Loucy (cell line): ENCODE results near the gene PODXL.

Experiments used
- H2AFZ ChIP-seq: fragments of 200-600 bp; sonication (generic); 2 replicates; pipeline ENCODE4 v1.6.0; 2016; ENCODE audit warnings: antibody characterized with exemption, mild to moderate bottlenecking, low read length, moderate library complexity
- H3F3A ChIP-seq: fragments of 200-600 bp; 2 replicates; pipeline ENCODE4 v1.6.0; 2016; ENCODE audit warnings: antibody characterized with exemption, low read depth, mild to moderate bottlenecking
- H3K27me3 ChIP-seq: fragments of 200-600 bp; sonication (generic); 2 replicates; pipeline ENCODE4 v1.6.1; 2014; ENCODE audit warnings: low read length, mild to moderate bottlenecking; ENCODE audit not compliant: insufficient read depth, poor library complexity, severe bottlenecking
- H3K36me3 ChIP-seq: fragments of 200-600 bp; sonication (generic); 2 replicates; pipeline ENCODE4 v1.6.1; 2016; ENCODE audit warnings: low read length; ENCODE audit not compliant: insufficient read depth
- H3K4me1 ChIP-seq: fragments of 200-600 bp; sonication (generic); 2 replicates; pipeline ENCODE4 v1.5.1; 2014; ENCODE audit warnings: low read length, mild to moderate bottlenecking; ENCODE audit not compliant: insufficient read depth, poor library complexity, severe bottlenecking
- H3K4me2 ChIP-seq: fragments of 200-600 bp; sonication (generic); 2 replicates; pipeline ENCODE4 v1.6.0; 2014; ENCODE audit warnings: antibody characterized with exemption, low read length, low read depth, mild to moderate bottlenecking; ENCODE audit not compliant: poor library complexity, severe bottlenecking
- H3K4me3 ChIP-seq: fragments of 200-600 bp; sonication (generic); 2 replicates; pipeline ENCODE4 v1.5.1; 2014; ENCODE audit warnings: low read length, mild to moderate bottlenecking, mixed read lengths; ENCODE audit not compliant: poor library complexity, severe bottlenecking
- H3K79me2 ChIP-seq: fragments of 200-600 bp; sonication (generic); 2 replicates; pipeline ENCODE4 v1.6.1; 2014; ENCODE audit warnings: low read length; ENCODE audit not compliant: insufficient read depth
- H3K9ac ChIP-seq: fragments of 200-600 bp; sonication (generic); 2 replicates; pipeline ENCODE4 v1.6.0; 2014; ENCODE audit warnings: mild to moderate bottlenecking, low read depth, low read length, moderate library complexity; ENCODE audit not compliant: poor library complexity, severe bottlenecking
- H3K9me2 ChIP-seq: fragments of 200-600 bp; sonication (generic); replicated peaks from 2 replicates; pipeline ENCODE4 v1.6.1; 2016; ENCODE audit warnings: low read depth, low read length, mixed read lengths
- H3K9me3 ChIP-seq: fragments of 200-600 bp; sonication (generic); 2 replicates; pipeline ENCODE4 v1.6.1; 2014; ENCODE audit warnings: mild to moderate bottlenecking, antibody characterized with exemption, low read length, low read depth; ENCODE audit not compliant: insufficient read depth
- H4K20me1 ChIP-seq: fragments of 200-600 bp; sonication (generic); 2 replicates; pipeline ENCODE4 v1.6.0; 2014; ENCODE audit warnings: antibody characterized with exemption, low read length, mild to moderate bottlenecking; ENCODE audit not compliant: insufficient read depth, poor library complexity, severe bottlenecking
- EZH2phosphoT487 ChIP-seq: fragments of 200-600 bp; IDR thresholded peaks from 2 replicates; pipeline ENCODE4 v1.6.1; 2018; ENCODE audit warnings: antibody characterized with exemption, mild to moderate bottlenecking, moderate library complexity, borderline replicate concordance
- TF ChIP-seq, protein P1 (sequence below): fragments of 200-600 bp; sonication (generic); conservative IDR thresholded peaks from 2 replicates; pipeline ENCODE4 v1.5.1; 2014; ENCODE audit warnings: mild to moderate bottlenecking, antibody characterized with exemption, low read length

Gene PODXL

DNA sequence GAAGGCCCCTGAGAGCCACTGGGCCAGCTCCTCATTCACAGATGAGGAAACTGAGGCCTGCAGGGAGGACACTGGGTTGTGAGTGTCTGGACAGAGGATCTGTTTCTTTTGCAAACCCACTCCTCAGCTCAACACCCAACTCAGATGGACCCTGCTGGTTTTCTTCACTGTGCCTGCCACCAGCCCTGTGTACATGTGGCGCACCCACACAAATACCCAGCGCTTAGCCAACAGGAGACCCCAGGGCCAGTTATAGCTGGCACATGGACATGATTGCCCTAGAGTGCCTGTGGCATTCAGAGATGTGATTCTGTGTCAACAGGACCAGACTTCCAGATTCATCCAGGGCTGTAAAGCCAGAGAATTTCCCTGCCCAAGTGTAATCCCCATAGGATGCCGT lies 12.4 kb downstream of the PODXL start:
- TF ChIP-seq, protein P1, sequence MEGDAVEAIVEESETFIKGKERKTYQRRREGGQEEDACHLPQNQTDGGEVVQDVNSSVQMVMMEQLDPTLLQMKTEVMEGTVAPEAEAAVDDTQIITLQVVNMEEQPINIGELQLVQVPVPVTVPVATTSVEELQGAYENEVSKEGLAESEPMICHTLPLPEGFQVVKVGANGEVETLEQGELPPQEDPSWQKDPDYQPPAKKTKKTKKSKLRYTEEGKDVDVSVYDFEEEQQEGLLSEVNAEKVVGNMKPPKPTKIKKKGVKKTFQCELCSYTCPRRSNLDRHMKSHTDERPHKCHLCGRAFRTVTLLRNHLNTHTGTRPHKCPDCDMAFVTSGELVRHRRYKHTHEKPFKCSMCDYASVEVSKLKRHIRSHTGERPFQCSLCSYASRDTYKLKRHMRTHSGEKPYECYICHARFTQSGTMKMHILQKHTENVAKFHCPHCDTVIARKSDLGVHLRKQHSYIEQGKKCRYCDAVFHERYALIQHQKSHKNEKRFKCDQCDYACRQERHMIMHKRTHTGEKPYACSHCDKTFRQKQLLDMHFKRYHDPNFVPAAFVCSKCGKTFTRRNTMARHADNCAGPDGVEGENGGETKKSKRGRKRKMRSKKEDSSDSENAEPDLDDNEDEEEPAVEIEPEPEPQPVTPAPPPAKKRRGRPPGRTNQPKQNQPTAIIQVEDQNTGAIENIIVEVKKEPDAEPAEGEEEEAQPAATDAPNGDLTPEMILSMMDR, result no peak
- no peak for TF ChIP-seq EZH2phosphoT487
- Histone ChIP-seq H3K4me3 (no peak overlapping the region), H3K9me2 (no peaks in the 10 kb centered on the region), H4K20me1 (no peaks in the 10 kb centered on the region), H3K36me3 (no peaks in the 10 kb centered on the region), H3K4me2 (no peak overlapping the region), H2AFZ (no peak overlapping the region), H3F3A (no peaks in the 10 kb centered on the region), H3K27me3 (no peaks in the 10 kb centered on the region), H3K79me2 (no peaks in the 10 kb centered on the region), H3K9ac (no peak overlapping the region), H3K9me3 (no peaks in the 10 kb centered on the region), H3K4me1 (peaks cover 10% of the 10 kb centered on the region)

DNA sequence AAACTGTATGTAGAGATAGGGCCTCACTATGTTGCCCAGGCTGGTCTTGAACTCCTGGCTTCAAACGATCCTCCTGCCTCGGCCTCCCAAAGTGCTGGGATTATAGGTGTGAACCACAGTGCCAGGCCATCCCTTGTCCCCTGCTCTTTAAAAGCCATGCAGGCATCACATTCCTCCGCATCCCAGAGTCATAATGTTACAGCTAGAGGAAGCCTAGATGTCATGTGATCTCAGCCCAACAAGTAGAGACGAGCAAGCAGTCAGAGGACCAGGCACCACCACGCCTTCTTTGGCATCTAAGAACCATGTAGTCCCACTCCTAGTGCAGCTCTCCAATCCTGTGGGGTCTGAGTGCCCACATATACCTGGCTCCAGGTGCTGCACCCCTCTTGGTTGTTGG lies 13.1 kb downstream of the PODXL start:
- TF ChIP-seq EZH2phosphoT487, result no peak
- TF ChIP-seq, protein P1, result no peak
- no peaks in the 10 kb centered on the region for H3K9me3 ChIP-seq
- H3F3A ChIP-seq, result no peaks in the 10 kb centered on the region
- H3K9ac ChIP-seq, result no peak overlapping the region
- no peak overlapping the region for H3K4me3 ChIP-seq
- H3K79me2 ChIP-seq, result no peaks in the 10 kb centered on the region
- no peaks in the 10 kb centered on the region for H4K20me1 ChIP-seq
- H3K36me3 ChIP-seq, result no peaks in the 10 kb centered on the region
- peaks cover 10% of the 10 kb centered on the region for H3K4me1 ChIP-seq
- H3K4me2 ChIP-seq, result no peak overlapping the region
- H2AFZ ChIP-seq, result no peak overlapping the region
- H3K9me2 ChIP-seq, result no peaks in the 10 kb centered on the region
- no peaks in the 10 kb centered on the region for H3K27me3 ChIP-seq

DNA sequence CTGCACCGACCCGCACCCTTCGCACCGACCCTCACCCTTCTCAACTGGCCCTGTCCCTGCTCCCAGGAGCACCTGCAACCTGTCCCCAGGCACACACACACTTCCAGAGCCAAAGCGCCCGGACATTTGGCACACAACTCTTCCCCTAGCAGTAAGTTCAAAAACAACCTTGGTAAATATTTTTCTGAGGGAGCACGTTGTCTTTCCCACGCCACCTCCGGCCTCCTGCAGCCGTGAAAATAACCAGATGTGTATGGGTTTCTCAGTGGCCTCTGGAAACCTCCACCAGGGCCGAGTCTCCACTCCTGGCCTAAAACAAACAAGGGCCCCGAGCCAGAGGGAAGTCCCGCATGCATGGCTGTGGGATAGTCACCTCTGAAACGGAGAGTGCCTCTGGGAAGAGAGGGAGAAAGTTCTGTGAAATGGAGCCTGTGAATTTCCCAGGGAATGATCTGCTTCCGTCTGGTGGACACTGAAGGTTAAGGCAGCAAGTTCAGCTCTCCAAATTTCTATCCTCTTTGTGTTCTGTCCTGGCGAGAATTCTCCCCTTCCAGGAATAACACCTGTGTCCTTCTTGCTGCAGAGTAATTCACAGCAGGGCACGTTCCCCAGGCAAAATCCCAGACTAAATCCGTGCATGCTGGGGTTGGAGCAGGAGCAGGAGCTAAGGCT lies 15.8 kb downstream of the PODXL start:
- no peaks in the 10 kb centered on the region for H3K27me3 ChIP-seq
- H3K4me3 ChIP-seq, result no peak overlapping the region
- no peak for TF ChIP-seq EZH2phosphoT487
- TF ChIP-seq, protein P1, result no peak
- no peak overlapping the region for H3K4me2 ChIP-seq
- no peaks in the 10 kb centered on the region for H3K9me3 ChIP-seq
- H2AFZ ChIP-seq, result no peak overlapping the region
- H3K4me1 ChIP-seq, result peaks cover 10% of the 10 kb centered on the region
- H4K20me1 ChIP-seq, result no peaks in the 10 kb centered on the region
- H3K36me3 ChIP-seq, result no peaks in the 10 kb centered on the region
- H3K79me2 ChIP-seq, result no peaks in the 10 kb centered on the region
- H3K9ac ChIP-seq, result no peak overlapping the region
- no peaks in the 10 kb centered on the region for H3F3A ChIP-seq
- H3K9me2 ChIP-seq, result no peaks in the 10 kb centered on the region
